ENCODE data around the gene FAM107B.

GRCh38 chr10:14549496-14549895 is 225.2 kb downstream of the FAM107B start:
- TF ChIP-seq TAF1 (IDR thresholded peaks at IDR 0.05; ENCODE audit: borderline replicate concordance, low read depth, low read length) (no peak), CTCF (IDR thresholded peaks at IDR 0.05 in 2 of 3, conservative IDR thresholded peaks at IDR 0.05 in 1 of 3; ENCODE audit: control insufficient read depth in 2 of 3, extremely low read depth in 1 of 3, insufficient read depth in 1 of 3, low read depth in 3 of 3, low read length in 3 of 3) (no peak), EGR1 (IDR thresholded peaks at IDR 0.05; ENCODE audit: borderline replicate concordance in 1 of 2, low read depth in 2 of 2, low read length in 2 of 2) (no peak), REST (IDR thresholded peaks at IDR 0.05; ENCODE audit: low read depth, low read length) (no peak), CREB1 (IDR thresholded peaks at IDR 0.05; ENCODE audit: low read depth) (no peak), POLR2AphosphoS5 (IDR thresholded peaks at IDR 0.05; ENCODE audit: low read length) (no peak), CBX5 (IDR thresholded peaks at IDR 0.05; ENCODE audit: low read depth) (no peak), JUND (IDR thresholded peaks at IDR 0.05; ENCODE audit: low read depth, low read length) (no peak), ETV6 (conservative IDR thresholded peaks at IDR 0.05 in 1 of 2, IDR thresholded peaks at IDR 0.05 in 1 of 2; ENCODE audit: borderline replicate concordance in 1 of 2, low read depth in 1 of 2) (no peak), EP300 (IDR thresholded peaks at IDR 0.05; ENCODE audit: borderline replicate concordance in 1 of 2, control insufficient read depth in 1 of 2, low read depth in 2 of 2, low read length in 2 of 2) (no peak), EZH2 (IDR thresholded peaks at IDR 0.05; ENCODE audit: borderline replicate concordance, control insufficient read depth, low read depth, low read length) (no peak), YY1 (IDR thresholded peaks at IDR 0.05; ENCODE audit: low read depth, low read length) (no peak)

Data from GM12878 (cell line).